H9 (cell line): Measurements from ENCODE around the gene NSFL1C. TPM values are rescaled to one million over a fixed set of nuclear protein-coding genes. Genes with fewer than 3 reads are reported as not detected.

Experiments used
- DNase-seq: peaks from one replicate; pipeline ENCODE4 v3.0.0-alpha.2; 2017
- H2AFZ ChIP-seq: one replicate; pipeline ENCODE4 v1.6.1; 2013; ENCODE audit warnings: mild to moderate bottlenecking, low read length, control low read depth, moderate library complexity
- H2AK5ac ChIP-seq: 2 replicates; pipeline ENCODE4 v1.6.1; 2013; ENCODE audit warnings: low read length, control low read depth, mixed read lengths; ENCODE audit not compliant: insufficient read length
- H2BK120ac ChIP-seq: one replicate; pipeline ENCODE4 v1.6.1; 2013; ENCODE audit warnings: low read depth, mild to moderate bottlenecking, low read length, control low read depth, inconsistent platforms; ENCODE audit not compliant: poor library complexity, severe bottlenecking
- H2BK12ac ChIP-seq: 2 replicates; pipeline ENCODE4 v1.6.1; 2013; ENCODE audit warnings: low read length, control low read depth, mixed read lengths, low read depth; ENCODE audit not compliant: insufficient read length
- H2BK15ac ChIP-seq: 2 replicates; pipeline ENCODE4 v1.6.1; 2013; ENCODE audit warnings: low read depth, low read length, control low read depth
- H2BK20ac ChIP-seq: one replicate; pipeline ENCODE4 v1.6.1; 2013; ENCODE audit warnings: low read depth, mild to moderate bottlenecking, low read length, control low read depth, inconsistent platforms; ENCODE audit not compliant: poor library complexity, severe bottlenecking
- H2BK5ac ChIP-seq: 2 replicates; pipeline ENCODE4 v1.6.1; 2013; ENCODE audit warnings: low read length, control low read depth, mixed read lengths; ENCODE audit not compliant: insufficient read length
- H3K14ac ChIP-seq: 2 replicates; pipeline ENCODE4 v1.6.1; 2013; ENCODE audit warnings: low read length, control low read depth; ENCODE audit not compliant: insufficient read depth
- H3K18ac ChIP-seq: 2 replicates; pipeline ENCODE4 v1.6.1; 2013; ENCODE audit warnings: low read depth, mild to moderate bottlenecking, mixed read lengths, low read length, control low read depth; ENCODE audit not compliant: insufficient read length
- H3K23ac ChIP-seq: 2 replicates; pipeline ENCODE4 v1.6.1; 2013; ENCODE audit warnings: low read length, control low read depth, mixed read lengths, low read depth; ENCODE audit not compliant: insufficient read length
- H3K23me2 ChIP-seq: 2 replicates; pipeline ENCODE4 v1.6.1; 2013; ENCODE audit warnings: low read depth, mild to moderate bottlenecking, mixed read lengths, low read length, control low read depth; ENCODE audit not compliant: insufficient read length, poor library complexity, severe bottlenecking
- H3K27ac ChIP-seq: 2 replicates; pipeline ENCODE4 v1.5.1; 2013; ENCODE audit warnings: low read length, control low read depth, mixed read lengths, low read depth; ENCODE audit not compliant: insufficient read length
- H3K27me3 ChIP-seq: 2 replicates; pipeline ENCODE4 v1.6.1; 2013; ENCODE audit warnings: low read length, control low read depth, inconsistent platforms; ENCODE audit not compliant: insufficient read depth
- H3K4ac ChIP-seq: 2 replicates; pipeline ENCODE4 v1.6.1; 2013; ENCODE audit warnings: low read depth, mild to moderate bottlenecking, control low read depth, inconsistent platforms, low read length, moderate library complexity
- H3K4me1 ChIP-seq: 2 replicates; pipeline ENCODE4 v1.6.1; 2013; ENCODE audit warnings: low read length, control low read depth, inconsistent platforms; ENCODE audit not compliant: insufficient read depth
- H3K4me2 ChIP-seq: 2 replicates; pipeline ENCODE4 v1.6.1; 2013; ENCODE audit warnings: low read length, control low read depth, mixed read lengths; ENCODE audit not compliant: insufficient read length, insufficient read depth
- H3K56ac ChIP-seq: 2 replicates; pipeline ENCODE4 v1.6.1; 2013; ENCODE audit warnings: low read depth, mild to moderate bottlenecking, mixed read lengths, low read length, control low read depth; ENCODE audit not compliant: insufficient read length
- H3K79me1 ChIP-seq: 2 replicates; pipeline ENCODE4 v1.6.1; 2013; ENCODE audit warnings: low read depth, mild to moderate bottlenecking, moderate library complexity, low read length, control low read depth, inconsistent platforms; ENCODE audit not compliant: insufficient read depth, poor library complexity, severe bottlenecking
- H3K79me2 ChIP-seq: 2 replicates; pipeline ENCODE4 v1.6.1; 2013; ENCODE audit warnings: low read length, control low read depth, inconsistent platforms; ENCODE audit not compliant: insufficient read depth
- H3K9ac ChIP-seq: 2 replicates; pipeline ENCODE4 v1.6.1; 2013; ENCODE audit warnings: low read length, control low read depth, mixed read lengths; ENCODE audit not compliant: insufficient read length; ENCODE audit errors: extremely low read depth
- H3K9me3 ChIP-seq: one replicate; pipeline ENCODE4 v1.6.1; 2013; ENCODE audit warnings: low read depth, low read length, inconsistent platforms; ENCODE audit not compliant: control insufficient read depth
- H3T11ph ChIP-seq: one replicate; pipeline ENCODE4 v1.6.1; 2013; ENCODE audit warnings: mild to moderate bottlenecking, low read length, control low read depth, inconsistent platforms
- H4K20me1 ChIP-seq: one replicate; pipeline ENCODE4 v1.6.1; 2013; ENCODE audit not compliant: control insufficient read depth, insufficient read length, insufficient read depth
- H4K5ac ChIP-seq: 2 replicates; pipeline ENCODE4 v1.6.1; 2013; ENCODE audit warnings: low read depth, mild to moderate bottlenecking, mixed read lengths, low read length, control low read depth; ENCODE audit not compliant: insufficient read length
- H4K8ac ChIP-seq: replicated peaks from 2 replicates; pipeline ENCODE4 v1.6.1; 2013; ENCODE audit warnings: low read length, control low read depth, mixed read lengths, low read depth; ENCODE audit not compliant: insufficient read length
- H4K91ac ChIP-seq: 2 replicates; pipeline ENCODE4 v1.6.1; 2013; ENCODE audit warnings: low read depth, mild to moderate bottlenecking, moderate library complexity, mixed read lengths, low read length, control low read depth; ENCODE audit not compliant: insufficient read length
- H3K27ac Mint-ChIP-seq, 3 experiments: 2 replicates in 2 of 3; 3 replicates in 1 of 3; pipeline ENCODE4 v1.8.0; 2020 to 2021; ENCODE audit warnings: mixed read lengths in 3 of 3, mild to moderate bottlenecking in 1 of 3, moderate library complexity in 1 of 3
- H3K27me3 Mint-ChIP-seq: 2 replicates; pipeline ENCODE4 v1.8.0; 2021; ENCODE audit warnings: low read depth, mild to moderate bottlenecking, moderate library complexity, mixed read lengths
- H3K36me3 Mint-ChIP-seq, 3 experiments: 2 replicates in 2 of 3; 3 replicates in 1 of 3; pipeline ENCODE4 v1.8.0; 2020 to 2021; ENCODE audit warnings: low read depth in 3 of 3, mixed read lengths in 3 of 3; ENCODE audit not compliant: insufficient read depth in 1 of 3
- H3K4me1 Mint-ChIP-seq, 2 experiments: 2 replicates each; pipeline ENCODE4 v1.8.0; 2020; ENCODE audit warnings: mixed read lengths in 2 of 2
- H3K4me3 Mint-ChIP-seq, 2 experiments: 2 replicates in 1 of 2; 3 replicates in 1 of 2; pipeline ENCODE4 v1.8.0; 2020 to 2021; ENCODE audit warnings: mild to moderate bottlenecking in 2 of 2, mixed read lengths in 2 of 2, moderate library complexity in 1 of 2
- H3K9me3 Mint-ChIP-seq, 2 experiments: 2 replicates in 1 of 2; 3 replicates in 1 of 2; pipeline ENCODE4 v1.8.0; 2020; ENCODE audit warnings: mild to moderate bottlenecking in 2 of 2, mixed read lengths in 2 of 2, moderate library complexity in 1 of 2
- CTCF ChIP-seq: fragments of 200-600 bp; sonication (generic); conservative IDR thresholded peaks from 3 replicates; pipeline ENCODE4 v1.8.0; 2021; ENCODE audit warnings: antibody characterized with exemption, mild to moderate bottlenecking
- WGBS: extraction: QIAGEN DNeasy Blood & Tissue Kit; methylation state at CpG from one replicate; pipeline ENCODE4 v1.1.7; 2013; ENCODE audit warnings: missing lambda C conversion rate, low lambda C conversion rate, mixed read lengths; ENCODE audit not compliant: insufficient read length; ENCODE audit errors: extremely low coverage; 5-methylcytosine and 5-hydroxymethylcytosine counted together
- total RNA-seq: library from RNA; stranded (reverse); gene quantifications from 2 replicates; pipeline ENCODE4 v1.2.1, GENCODE V29; 2021

NSFL1C gene
- total RNA-seq, 1 experiment from 2014 or later = 81.8 TPM

DNA sequence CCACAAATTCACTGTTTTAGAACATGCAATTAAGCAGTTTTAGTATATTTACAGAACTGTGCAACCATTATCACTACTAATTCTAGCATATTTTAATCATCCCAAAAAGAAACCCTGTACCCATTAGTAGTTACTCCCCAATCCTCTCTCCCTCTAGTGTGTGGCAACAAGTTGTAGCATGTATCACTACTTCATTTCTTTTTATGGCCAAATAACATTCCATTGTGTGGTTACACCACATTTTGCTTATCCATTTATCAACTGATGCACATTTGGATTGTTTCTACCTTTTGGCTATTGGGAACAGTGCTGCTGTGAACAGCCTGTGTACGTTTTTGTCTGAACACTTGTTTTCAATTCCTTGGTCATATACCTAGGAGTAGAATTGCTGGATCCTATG lies 42.3 kb downstream of the NSFL1C start:
- no CpG with 5 or more reads among the region's 1 CpG for WGBS

More for the DNA sequence above, 42.3 kb downstream of the NSFL1C start:
- Histone ChIP-seq H2AFZ (no peak overlapping the region), H3K56ac (no peak overlapping the region), H4K8ac (no peak overlapping the region), H2BK120ac (no peak overlapping the region), H3T11ph (no peak overlapping the region), H2BK15ac (no peak overlapping the region), H3K27me3 (no peaks in the 10 kb centered on the region), H2BK5ac (no peak overlapping the region), H3K4me1 (peaks cover 7% of the 10 kb centered on the region), H2BK20ac (no peak overlapping the region), H4K91ac (no peak overlapping the region), H3K23me2 (no peaks in the 10 kb centered on the region), H3K18ac (no peak overlapping the region), H2BK12ac (no peak overlapping the region), H3K4ac (no peak overlapping the region), H3K14ac (no peak overlapping the region), H4K20me1 (no peaks in the 10 kb centered on the region), H3K9ac (no peak overlapping the region), H4K5ac (no peak overlapping the region), H3K27ac (no peak overlapping the region), H3K79me2 (no peaks in the 10 kb centered on the region), H3K23ac (no peak overlapping the region), H3K79me1 (no peaks in the 10 kb centered on the region), H3K4me2 (no peak overlapping the region), H2AK5ac (no peak overlapping the region), H3K9me3 (no peaks in the 10 kb centered on the region)
- Mint-ChIP-seq H3K27me3 (peaks cover 1% of the 10 kb centered on the region; the same call in 1 of the 2 replicates), H3K9me3 (peaks cover 16 to 22% of the 10 kb centered on the region in 2 experiments), H3K27ac (no peak overlapping the region; a peak in 1 of 7 replicates), H3K36me3 (peaks cover 2 to 8% (median 4%) of the 10 kb centered on the region in 3 experiments; a peak in 4 of 7 replicates), H3K4me3 (no peak overlapping the region), H3K4me1 (peaks cover 37 to 46% of the 10 kb centered on the region in 2 experiments)
- no peak for DNase-seq
- no peak for TF ChIP-seq CTCF
